HFFc6 (cell line): ENCODE measurements around the gene TMEM186. TPM values are rescaled to one million over a fixed set of nuclear protein-coding genes. Genes with fewer than 3 reads are reported as not detected.

Source experiments
- DNase-seq: peaks from one replicate; pipeline ENCODE4 v3.0.0-alpha.2; 2018
- H3K27ac Mint-ChIP-seq: 2 replicates; pipeline ENCODE4 v1.8.0; 2020; ENCODE audit warnings: mild to moderate bottlenecking, mixed read lengths
- H3K27me3 Mint-ChIP-seq: 2 replicates; pipeline ENCODE4 v1.8.0; 2021; ENCODE audit warnings: mild to moderate bottlenecking, moderate library complexity, mixed read lengths; ENCODE audit not compliant: insufficient read depth
- H3K36me3 Mint-ChIP-seq: 2 replicates; pipeline ENCODE4 v1.8.0; 2021; ENCODE audit warnings: low read depth, mixed read lengths
- H3K4me1 Mint-ChIP-seq: 2 replicates; pipeline ENCODE4 v1.8.0; 2020; ENCODE audit warnings: low read depth, mixed read lengths
- H3K4me3 Mint-ChIP-seq: 2 replicates; pipeline ENCODE4 v1.8.0; 2020; ENCODE audit warnings: mild to moderate bottlenecking, moderate library complexity, mixed read lengths
- H3K9me3 Mint-ChIP-seq: 2 replicates; pipeline ENCODE4 v1.8.0; 2020; ENCODE audit warnings: mild to moderate bottlenecking, mixed read lengths
- total RNA-seq, 6 experiments: library from RNA; stranded (reverse); fragmentation: NEBNext Ultra II Directional; extraction: Animal tissue kit (Norgen Biotek cat#: 25700); gene quantifications; 2 replicates in 1 of 6; 3 replicates in 5 of 6; pipeline ENCODE4 v1.2.3, GENCODE V29; 2021
- TF ChIP-seq, protein P1 (sequence below): fragments of 200-600 bp; sonication (generic); IDR thresholded peaks from 2 replicates; pipeline ENCODE4 v1.5.0; 2021; ENCODE audit warnings: antibody characterized with exemption, mild to moderate bottlenecking

The TMEM186 gene
- total RNA-seq, 6 experiments from 2014 or later: 5.2 to 9.1 (median 6.9) TPM

DNA sequence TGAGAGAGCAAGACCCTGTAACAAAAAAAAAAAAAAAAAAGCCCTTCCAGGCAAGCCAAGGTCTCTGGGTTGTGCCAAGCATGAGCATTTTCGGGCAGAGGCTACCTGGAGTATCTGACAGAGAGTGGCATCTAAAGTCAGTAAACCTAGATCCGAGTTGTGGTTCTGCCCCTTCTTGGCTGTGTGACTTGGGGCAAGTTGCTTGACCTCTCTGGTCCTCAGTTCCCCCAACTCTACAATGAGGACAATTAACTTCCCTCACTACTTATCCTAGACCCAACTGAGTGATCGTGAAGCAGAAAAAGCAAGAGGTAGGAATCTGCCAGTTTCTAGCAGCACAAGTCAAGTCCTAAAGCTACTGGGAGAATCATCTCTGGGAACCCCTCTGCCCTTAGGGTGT lies 34.4 kb downstream of the TMEM186 start:
- H3K4me1 Mint-ChIP-seq: no peaks in the 10 kb centered on the region
- peaks cover 42% of the 10 kb centered on the region for H3K27me3 Mint-ChIP-seq
- no peak overlapping the region for H3K4me3 Mint-ChIP-seq
- no peaks in the 10 kb centered on the region for H3K36me3 Mint-ChIP-seq
- no peaks in the 10 kb centered on the region for H3K9me3 Mint-ChIP-seq
- TF ChIP-seq, protein P1, sequence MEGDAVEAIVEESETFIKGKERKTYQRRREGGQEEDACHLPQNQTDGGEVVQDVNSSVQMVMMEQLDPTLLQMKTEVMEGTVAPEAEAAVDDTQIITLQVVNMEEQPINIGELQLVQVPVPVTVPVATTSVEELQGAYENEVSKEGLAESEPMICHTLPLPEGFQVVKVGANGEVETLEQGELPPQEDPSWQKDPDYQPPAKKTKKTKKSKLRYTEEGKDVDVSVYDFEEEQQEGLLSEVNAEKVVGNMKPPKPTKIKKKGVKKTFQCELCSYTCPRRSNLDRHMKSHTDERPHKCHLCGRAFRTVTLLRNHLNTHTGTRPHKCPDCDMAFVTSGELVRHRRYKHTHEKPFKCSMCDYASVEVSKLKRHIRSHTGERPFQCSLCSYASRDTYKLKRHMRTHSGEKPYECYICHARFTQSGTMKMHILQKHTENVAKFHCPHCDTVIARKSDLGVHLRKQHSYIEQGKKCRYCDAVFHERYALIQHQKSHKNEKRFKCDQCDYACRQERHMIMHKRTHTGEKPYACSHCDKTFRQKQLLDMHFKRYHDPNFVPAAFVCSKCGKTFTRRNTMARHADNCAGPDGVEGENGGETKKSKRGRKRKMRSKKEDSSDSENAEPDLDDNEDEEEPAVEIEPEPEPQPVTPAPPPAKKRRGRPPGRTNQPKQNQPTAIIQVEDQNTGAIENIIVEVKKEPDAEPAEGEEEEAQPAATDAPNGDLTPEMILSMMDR: no peak
- no peak overlapping the region for H3K27ac Mint-ChIP-seq
- no peak for DNase-seq

DNA sequence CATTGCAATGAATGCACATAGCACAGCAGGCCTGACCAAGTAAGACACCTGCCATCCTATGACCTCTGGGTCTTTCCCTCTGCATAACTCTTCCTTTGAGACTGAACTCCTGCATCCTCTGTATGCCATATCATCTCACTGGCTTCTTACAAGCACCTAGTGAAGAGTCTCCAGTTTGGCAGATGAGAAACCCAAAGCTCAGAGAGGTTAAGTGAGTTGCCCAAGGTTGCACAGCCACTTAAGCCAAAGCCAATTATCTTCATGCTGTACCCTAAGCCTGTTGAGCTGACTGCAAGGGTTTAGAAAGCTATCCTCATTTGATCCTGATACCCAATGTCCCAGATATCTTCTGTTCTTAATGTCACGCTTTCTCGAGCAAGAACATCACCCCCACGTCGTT lies 35.2 kb downstream of the TMEM186 start:
- Mint-ChIP-seq H3K4me1 (no peaks in the 10 kb centered on the region), H3K4me3 (no peak overlapping the region), H3K27ac (no peak overlapping the region)

DNA sequence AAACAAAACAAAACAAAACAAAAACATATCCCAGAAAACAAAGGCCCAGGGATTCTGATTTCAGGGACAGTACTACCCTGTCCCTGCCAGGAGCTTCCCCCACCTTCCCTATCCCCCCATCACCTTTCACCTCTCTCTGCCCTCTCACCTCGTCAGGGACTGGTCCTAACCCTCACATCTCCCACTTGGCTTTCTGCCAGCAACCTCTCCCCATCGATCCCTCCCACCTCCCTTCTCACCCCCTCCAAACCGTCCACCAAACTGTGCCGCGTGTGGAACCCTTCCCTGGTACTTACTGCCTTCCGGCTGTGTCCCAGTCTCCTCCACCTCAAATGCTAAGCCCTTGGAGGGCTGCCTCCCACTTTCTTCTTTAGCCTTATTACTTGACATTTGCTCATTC lies 36.4 kb downstream of the TMEM186 start:
- H3K4me1 Mint-ChIP-seq: no peaks in the 10 kb centered on the region
- DNase-seq: no peak
- no peaks in the 10 kb centered on the region for H3K9me3 Mint-ChIP-seq
- H3K36me3 Mint-ChIP-seq: no peaks in the 10 kb centered on the region
- H3K4me3 Mint-ChIP-seq: no peak overlapping the region
- TF ChIP-seq, protein P1: no peak
- H3K27ac Mint-ChIP-seq: no peak overlapping the region
- H3K27me3 Mint-ChIP-seq: peaks cover 43% of the 10 kb centered on the region

More for the DNA sequence above, 35.2 kb downstream of the TMEM186 start:
- H3K36me3 Mint-ChIP-seq: no peaks in the 10 kb centered on the region
- DNase-seq: no peak
- TF ChIP-seq, protein P1: no peak
- no peaks in the 10 kb centered on the region for H3K9me3 Mint-ChIP-seq
- peaks cover 45% of the 10 kb centered on the region for H3K27me3 Mint-ChIP-seq

DNA sequence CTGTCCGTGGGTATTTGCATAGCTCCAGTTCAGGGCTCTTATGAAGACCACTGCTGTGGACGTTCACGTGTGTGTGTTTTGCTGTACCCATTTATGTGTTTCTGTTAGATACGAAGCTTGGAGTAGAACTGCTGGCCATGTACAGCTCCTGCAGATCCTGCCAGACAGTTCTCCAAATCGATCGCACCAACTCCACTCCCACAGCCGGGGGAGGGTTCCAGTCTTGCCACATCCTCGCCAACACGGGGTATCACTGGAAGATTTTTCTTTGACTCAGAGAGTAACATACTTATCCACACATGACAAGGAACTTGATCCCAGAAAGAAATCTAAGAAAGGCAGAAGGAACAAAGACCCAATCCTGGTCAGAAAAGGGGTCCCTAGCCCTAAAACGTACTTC lies 37.4 kb downstream of the TMEM186 start:
- no peaks in the 10 kb centered on the region for H3K9me3 Mint-ChIP-seq

DNA sequence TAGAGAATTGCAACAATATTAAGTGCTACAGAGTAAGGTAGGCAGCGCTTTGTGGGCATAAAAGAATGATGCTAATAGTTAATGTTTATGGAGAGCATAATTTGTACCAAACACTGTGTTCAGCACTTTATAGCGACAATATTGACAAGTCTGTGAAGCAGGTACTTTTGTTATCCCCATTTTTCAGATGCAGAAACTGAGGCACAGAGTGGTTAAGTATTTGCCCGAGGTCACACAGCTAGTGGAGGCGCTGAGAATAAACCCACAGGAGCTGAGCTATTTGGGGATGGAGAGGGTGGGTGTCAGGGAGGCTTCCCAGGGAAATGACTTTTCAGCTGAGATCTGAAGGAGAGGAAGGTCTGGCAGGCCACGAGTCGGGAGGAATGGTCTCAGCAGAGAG lies 39.4 kb downstream of the TMEM186 start:
- Mint-ChIP-seq H3K9me3 (no peaks in the 10 kb centered on the region), H3K27me3 (peaks cover 39% of the 10 kb centered on the region), H3K4me1 (no peaks in the 10 kb centered on the region), H3K36me3 (no peaks in the 10 kb centered on the region), H3K27ac (no peak overlapping the region), H3K4me3 (no peak overlapping the region)
- DNase-seq: no peak
- TF ChIP-seq, protein P1: no peak

More for the DNA sequence above, 37.4 kb downstream of the TMEM186 start:
- no peak for DNase-seq
- H3K27ac Mint-ChIP-seq: no peak overlapping the region
- no peak overlapping the region for H3K4me3 Mint-ChIP-seq
- no peaks in the 10 kb centered on the region for H3K4me1 Mint-ChIP-seq
- H3K36me3 Mint-ChIP-seq: no peaks in the 10 kb centered on the region
- TF ChIP-seq, protein P1: no peak
- H3K27me3 Mint-ChIP-seq: peaks cover 39% of the 10 kb centered on the region

DNA sequence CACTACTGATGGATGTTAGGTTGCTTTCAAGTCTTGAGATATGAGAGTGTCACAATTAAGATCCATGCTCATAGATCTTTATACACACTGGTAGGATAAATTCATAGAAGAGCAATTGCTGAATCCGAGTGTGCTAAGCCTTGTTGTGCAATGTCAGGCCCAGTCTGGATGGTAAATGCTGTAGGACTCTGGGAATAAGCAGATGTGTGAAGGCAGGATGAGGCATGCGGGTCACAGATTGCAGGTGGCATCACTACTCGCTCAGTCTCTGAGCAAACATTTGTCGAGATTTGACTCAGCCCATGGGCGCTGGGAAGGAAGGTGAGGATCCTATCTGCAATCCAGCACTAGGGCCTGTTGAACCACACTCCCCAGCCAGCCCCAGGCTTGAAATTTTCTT lies 40.7 kb downstream of the TMEM186 start:
- no peak for DNase-seq
- Mint-ChIP-seq H3K27me3 (peaks cover 29% of the 10 kb centered on the region), H3K4me3 (no peak overlapping the region), H3K4me1 (peaks cover 8% of the 10 kb centered on the region), H3K36me3 (no peaks in the 10 kb centered on the region), H3K9me3 (no peaks in the 10 kb centered on the region), H3K27ac (no peak overlapping the region)
- TF ChIP-seq, protein P1: no peak
